HG03108 (cell line): ENCODE results near the gene ADRA2A.

ENCODE experiments used
- ATAC-seq: cut with Tn5 transposase; IDR thresholded peaks from one replicate; pipeline ENCODE4 v1.9.1; 2021; ENCODE audit warnings: moderate library complexity; ENCODE audit not compliant: unreplicated experiment

Gene ADRA2A

GRCh38 chr10:111130471-111130870 is 53.6 kb downstream of the ADRA2A start:
- ATAC-seq, result no peak
